HEK293 (cell line): ENCODE measurements around the gene SLC26A1.

Source experiments
- CTCF ChIP-seq: fragments of 450-650 bp; formaldehyde crosslinking; IDR thresholded peaks from 2 replicates; pipeline ENCODE4 v1.5.1; 2016; ENCODE audit warnings: missing biosample characterization, missing genetic modification characterization
- REPIN1 ChIP-seq: fragments of 450-650 bp; formaldehyde crosslinking; IDR thresholded peaks from 2 replicates; pipeline ENCODE4 v1.5.1; 2017; ENCODE audit warnings: missing biosample characterization, missing genetic modification characterization, low read depth
- REST ChIP-seq: fragments of 450-650 bp; formaldehyde crosslinking; IDR thresholded peaks from 2 replicates; pipeline ENCODE4 v1.5.1; 2016; ENCODE audit warnings: missing biosample characterization, missing genetic modification characterization
- YY1 ChIP-seq: fragments of 450-650 bp; formaldehyde crosslinking; IDR thresholded peaks from 2 replicates; pipeline ENCODE4 v1.5.1; 2018; ENCODE audit warnings: missing biosample characterization, missing genetic modification characterization
- ZFP69B ChIP-seq: fragments of 450-650 bp; formaldehyde crosslinking; IDR thresholded peaks from 2 replicates; pipeline ENCODE4 v1.5.1; 2016; ENCODE audit warnings: missing biosample characterization, missing genetic modification characterization
- ZNF211 ChIP-seq: fragments of 450-650 bp; formaldehyde crosslinking; IDR thresholded peaks from 2 replicates; pipeline ENCODE4 v1.5.1; 2016; ENCODE audit warnings: low read depth, missing biosample characterization, missing genetic modification characterization
- ZNF221 ChIP-seq: fragments of 450-650 bp; formaldehyde crosslinking; IDR thresholded peaks from 2 replicates; pipeline ENCODE4 v1.5.1; 2017; ENCODE audit warnings: missing biosample characterization, missing genetic modification characterization, borderline replicate concordance
- ZNF354C ChIP-seq: fragments of 450-650 bp; formaldehyde crosslinking; IDR thresholded peaks from 2 replicates; pipeline ENCODE4 v1.5.1; 2016; ENCODE audit warnings: missing biosample characterization, missing genetic modification characterization, low read depth, borderline replicate concordance
- ZNF580 ChIP-seq: fragments of 450-650 bp; formaldehyde crosslinking; IDR thresholded peaks from 2 replicates; pipeline ENCODE4 v1.5.1; 2016; ENCODE audit warnings: missing biosample characterization, missing genetic modification characterization
- ZNF704 ChIP-seq: fragments of 450-650 bp; formaldehyde crosslinking; IDR thresholded peaks from 2 replicates; pipeline ENCODE4 v1.5.1; 2016; ENCODE audit warnings: missing biosample characterization, missing genetic modification characterization
- ZNF747 ChIP-seq: fragments of 450-650 bp; formaldehyde crosslinking; IDR thresholded peaks from 2 replicates; pipeline ENCODE4 v1.5.1; 2016; ENCODE audit warnings: missing biosample characterization, missing genetic modification characterization

- TF ChIP-seq ZNF211 (tag by site-specific recombination) (no peak), ZNF704 (tag by site-specific recombination) (no peak), CTCF (no peak), ZNF354C (tag by site-specific recombination) (no peak), ZNF747 (tag by site-specific recombination) (no peak), REST (tag by site-specific recombination) (no peak), REPIN1 (tag by site-specific recombination) (no peak), YY1 (tag by site-specific recombination) (no peak), ZNF580 (tag by site-specific recombination) (no peak), ZFP69B (tag by site-specific recombination) (no peak), ZNF221 (no peak)
Observed at GRCh38 chr4:987624-988513, 5.3 kb downstream of the SLC26A1 start.
